DMS53 treated with DMSO at 0.1 percent for 48 hours (cell line): ENCODE results near the gene FAM3B.

Experiments used
- DNase-seq: peaks from one replicate; lab custom pipeline; 2025; ENCODE audit not compliant: unreplicated experiment; lab: John Stamatoyannopoulos, UW

The FAM3B gene

GRCh38 chr21:41318218-41318617 lies 1.6 kb downstream of the FAM3B start:
- DNase-seq, result no peak

- DNase-seq, result no peak
Measured at GRCh38 chr21:41319273-41319672, 2.7 kb downstream of the FAM3B start.

GRCh38 chr21:41321211-41321907 lies 4.8 kb downstream of the FAM3B start:
- no peak for DNase-seq

- no peak for DNase-seq
Measured at GRCh38 chr21:41321908-41322495, 5.4 kb downstream of the FAM3B start.

GRCh38 chr21:41322496-41323382 lies 6.1 kb downstream of the FAM3B start:
- no peak for DNase-seq

GRCh38 chr21:41325138-41325912 lies 8.7 kb downstream of the FAM3B start:
- no peak for DNase-seq

- no peak for DNase-seq
Measured at GRCh38 chr21:41326414-41327080, 9.9 kb downstream of the FAM3B start.

GRCh38 chr21:41327753-41328152 lies 11.2 kb downstream of the FAM3B start:
- DNase-seq, result no peak

GRCh38 chr21:41328660-41329607 lies 12.3 kb downstream of the FAM3B start:
- no peak for DNase-seq

GRCh38 chr21:41333752-41334151 lies 17.2 kb downstream of the FAM3B start:
- no peak for DNase-seq

GRCh38 chr21:41337515-41337914 lies 20.9 kb downstream of the FAM3B start:
- no peak for DNase-seq

- DNase-seq, result no peak
Measured at GRCh38 chr21:41338455-41338854, 21.9 kb downstream of the FAM3B start.

GRCh38 chr21:41342035-41342434 lies 25.4 kb downstream of the FAM3B start:
- DNase-seq, result no peak

- DNase-seq, result no peak
Measured at GRCh38 chr21:41344146-41344545, 27.5 kb downstream of the FAM3B start.

GRCh38 chr21:41345356-41345755 lies 28.8 kb downstream of the FAM3B start:
- DNase-seq, result no peak

GRCh38 chr21:41345934-41346685 lies 29.5 kb downstream of the FAM3B start:
- DNase-seq, result no peak

GRCh38 chr21:41346758-41347157 lies 30.2 kb downstream of the FAM3B start:
- no peak for DNase-seq

GRCh38 chr21:41348434-41348833 lies 31.8 kb downstream of the FAM3B start:
- DNase-seq, result no peak

- DNase-seq, result no peak
Measured at GRCh38 chr21:41349126-41349525, 32.5 kb downstream of the FAM3B start.
